Nephron progenitor cell (in vitro differentiated cells): ENCODE data around the gene SNX8.
A peak's percentile ranks its signal among the peaks of the same experiment; 100 is the strongest.

Experiments
- DNase-seq: peaks from one replicate; pipeline ENCODE4 v3.0.0; 2021
- H3K27ac Mint-ChIP-seq: 2 replicates; pipeline ENCODE4 v1.8.0; 2021; ENCODE audit warnings: mild to moderate bottlenecking, moderate library complexity, mixed read lengths
- H3K27me3 Mint-ChIP-seq: 2 replicates; pipeline ENCODE4 v1.8.0; 2021; ENCODE audit warnings: mild to moderate bottlenecking, low read depth, mixed read lengths; ENCODE audit not compliant: poor library complexity
- H3K36me3 Mint-ChIP-seq: 2 replicates; pipeline ENCODE4 v1.8.0; 2021; ENCODE audit warnings: low read depth, mixed read lengths
- H3K4me1 Mint-ChIP-seq: 2 replicates; pipeline ENCODE4 v1.8.0; 2021; ENCODE audit warnings: mixed read lengths
- H3K4me3 Mint-ChIP-seq: 2 replicates; pipeline ENCODE4 v1.8.0; 2021; ENCODE audit warnings: mild to moderate bottlenecking, moderate library complexity, mixed read lengths
- H3K9me3 Mint-ChIP-seq: 2 replicates; pipeline ENCODE4 v1.8.0; 2021; ENCODE audit warnings: mild to moderate bottlenecking, moderate library complexity, mixed read lengths
- TF ChIP-seq, protein P1 (sequence below): fragments of 200-600 bp; sonication (generic); IDR thresholded peaks from 2 replicates; pipeline ENCODE4 v1.5.0; 2021; ENCODE audit warnings: antibody characterized with exemption

The SNX8 gene

DNA sequence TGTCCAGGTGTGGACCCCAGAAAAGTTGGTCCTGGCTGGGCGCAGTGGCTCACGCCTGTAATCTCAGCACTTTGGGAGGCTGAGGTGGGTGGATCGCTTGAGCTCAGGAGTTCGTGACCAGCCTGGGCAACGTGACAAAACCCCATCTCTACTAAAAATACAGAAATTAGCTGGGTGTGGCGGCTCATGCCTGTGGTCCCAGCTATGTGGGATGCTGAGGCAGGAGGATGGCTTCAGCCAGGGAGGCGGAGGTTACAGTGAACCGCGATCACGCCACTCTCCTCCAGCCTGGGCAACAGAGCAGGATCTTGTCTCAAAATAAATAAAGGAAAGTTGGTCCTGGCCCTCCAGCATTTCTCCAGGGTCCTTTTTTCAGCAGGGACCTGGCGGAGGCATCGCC, 70.8 kb downstream of the SNX8 start:
- peaks cover 13% of the 10 kb centered on the region for H3K36me3 Mint-ChIP-seq
- DNase-seq, result no peak
- peaks cover 24% of the 10 kb centered on the region for H3K4me1 Mint-ChIP-seq
- peak overlapping the region; percentile 93 for H3K4me3 Mint-ChIP-seq
- peaks cover 3% of the 10 kb centered on the region for H3K27me3 Mint-ChIP-seq
- TF ChIP-seq, protein P1, sequence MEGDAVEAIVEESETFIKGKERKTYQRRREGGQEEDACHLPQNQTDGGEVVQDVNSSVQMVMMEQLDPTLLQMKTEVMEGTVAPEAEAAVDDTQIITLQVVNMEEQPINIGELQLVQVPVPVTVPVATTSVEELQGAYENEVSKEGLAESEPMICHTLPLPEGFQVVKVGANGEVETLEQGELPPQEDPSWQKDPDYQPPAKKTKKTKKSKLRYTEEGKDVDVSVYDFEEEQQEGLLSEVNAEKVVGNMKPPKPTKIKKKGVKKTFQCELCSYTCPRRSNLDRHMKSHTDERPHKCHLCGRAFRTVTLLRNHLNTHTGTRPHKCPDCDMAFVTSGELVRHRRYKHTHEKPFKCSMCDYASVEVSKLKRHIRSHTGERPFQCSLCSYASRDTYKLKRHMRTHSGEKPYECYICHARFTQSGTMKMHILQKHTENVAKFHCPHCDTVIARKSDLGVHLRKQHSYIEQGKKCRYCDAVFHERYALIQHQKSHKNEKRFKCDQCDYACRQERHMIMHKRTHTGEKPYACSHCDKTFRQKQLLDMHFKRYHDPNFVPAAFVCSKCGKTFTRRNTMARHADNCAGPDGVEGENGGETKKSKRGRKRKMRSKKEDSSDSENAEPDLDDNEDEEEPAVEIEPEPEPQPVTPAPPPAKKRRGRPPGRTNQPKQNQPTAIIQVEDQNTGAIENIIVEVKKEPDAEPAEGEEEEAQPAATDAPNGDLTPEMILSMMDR, result no peak
- no peak overlapping the region for H3K27ac Mint-ChIP-seq
- H3K9me3 Mint-ChIP-seq, result no peaks in the 10 kb centered on the region

DNA sequence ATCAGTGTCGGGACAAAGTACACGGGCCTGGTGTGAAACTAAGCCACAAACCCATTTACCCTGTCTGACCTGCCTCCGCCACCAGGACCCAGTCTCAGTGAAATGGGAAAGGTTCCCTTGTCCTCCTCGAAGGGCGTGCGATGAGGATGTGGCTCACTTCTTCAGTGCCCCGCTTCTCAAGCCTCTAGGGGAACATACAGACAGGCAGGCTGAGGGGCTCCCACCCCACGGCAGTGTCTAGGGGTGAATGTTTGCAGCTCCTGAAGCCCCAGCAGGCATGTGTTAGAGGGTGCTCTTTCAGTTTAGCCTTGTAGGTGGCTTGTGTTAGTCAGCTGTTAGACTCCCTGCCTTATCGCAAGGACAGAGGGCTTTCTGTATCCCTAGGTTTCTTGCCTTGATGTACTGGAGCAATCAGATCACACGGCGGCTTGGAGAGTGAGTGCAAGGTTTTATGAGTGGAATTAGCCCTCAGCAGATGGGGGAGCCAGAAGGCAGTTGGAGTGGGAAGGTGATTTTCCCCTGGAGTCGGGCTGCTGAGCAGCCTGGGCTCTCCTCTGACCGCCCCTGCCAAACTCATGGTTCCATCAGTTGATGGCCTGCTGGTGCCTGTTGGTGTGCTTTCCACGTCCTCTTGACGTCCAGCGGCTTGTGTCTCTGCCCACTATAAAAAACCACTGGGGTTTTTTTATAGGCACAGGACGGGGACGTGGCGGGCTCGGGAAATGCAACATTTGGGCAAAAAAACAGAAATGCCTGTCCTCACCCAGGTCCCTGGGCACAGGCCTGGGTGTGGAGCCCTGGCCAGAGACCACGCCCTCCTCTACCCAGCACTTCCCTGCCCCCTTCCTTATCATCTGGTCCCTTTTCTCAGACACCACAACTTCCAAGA, 71.5 kb downstream of the SNX8 start:
- DNase-seq, result peak; percentile 25
- H3K4me3 Mint-ChIP-seq, result peak overlapping the region; percentile 93
- peaks cover 3% of the 10 kb centered on the region for H3K27me3 Mint-ChIP-seq
- H3K9me3 Mint-ChIP-seq, result no peaks in the 10 kb centered on the region
- H3K27ac Mint-ChIP-seq, result peak overlapping the region; percentile 58
- TF ChIP-seq, protein P1, result no peak
- peaks cover 20% of the 10 kb centered on the region for H3K36me3 Mint-ChIP-seq
- H3K4me1 Mint-ChIP-seq, result peaks cover 24% of the 10 kb centered on the region

DNA sequence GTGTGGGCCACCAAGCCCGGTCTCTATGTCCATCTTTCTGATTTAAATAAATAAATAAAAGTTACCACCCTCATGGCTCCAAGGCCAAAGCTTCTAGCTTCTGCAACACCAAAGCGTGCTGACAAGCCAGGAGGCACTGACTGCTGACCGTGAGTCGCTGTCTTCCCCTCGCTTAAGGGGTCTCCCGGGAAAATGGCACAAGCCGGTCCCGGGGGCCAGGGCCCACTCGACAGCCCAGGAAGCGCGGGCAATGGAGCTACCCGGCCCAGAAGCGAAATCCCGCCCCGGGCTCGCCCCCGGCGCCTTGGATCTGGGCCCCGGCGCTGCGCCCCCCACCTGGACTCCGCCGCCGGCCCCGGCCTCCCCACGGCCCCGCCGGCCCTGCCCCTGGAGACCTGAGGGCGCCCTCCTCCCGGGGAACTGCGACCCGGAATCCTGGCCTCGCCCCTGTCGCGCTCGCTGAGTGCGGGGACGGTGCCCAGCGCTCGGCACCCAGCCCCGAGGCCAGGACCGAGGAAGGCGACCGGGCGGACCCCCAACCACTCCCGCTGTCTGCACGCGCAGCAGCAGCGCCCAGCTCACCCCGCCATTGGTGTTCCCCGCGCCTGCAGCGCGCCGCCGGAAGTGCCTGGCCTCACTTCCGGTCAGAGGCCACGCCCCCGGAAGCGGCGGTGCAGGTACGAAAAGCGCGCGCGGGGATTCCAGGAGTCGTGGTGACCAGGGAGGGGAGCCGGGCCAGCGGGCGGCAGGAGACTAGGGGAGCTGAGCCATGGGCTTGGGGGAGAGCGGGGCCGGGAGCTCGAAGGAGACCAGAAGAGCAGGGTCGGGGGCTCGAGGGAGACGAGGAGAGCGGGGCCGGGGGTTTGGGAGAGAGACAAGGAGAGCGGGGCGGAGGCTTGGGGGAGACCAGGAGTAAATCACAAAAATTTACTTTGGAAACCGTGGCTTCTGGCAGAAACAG, 72.4 kb downstream of the SNX8 start, which contains the start of the genes MRM2 and NUDT1:
Gene MRM2, minus strand, starts transcription at position 626 of the 961 bp plus-strand sequence. Its CDS starts 36 bp downstream, at position 590.
Gene NUDT1, plus strand, starts transcription at position 647 of the 961 bp plus-strand sequence. CDS start 2,349 bp downstream, outside the sequence.
- H3K9me3 Mint-ChIP-seq, result no peaks in the 10 kb centered on the region

DNA sequence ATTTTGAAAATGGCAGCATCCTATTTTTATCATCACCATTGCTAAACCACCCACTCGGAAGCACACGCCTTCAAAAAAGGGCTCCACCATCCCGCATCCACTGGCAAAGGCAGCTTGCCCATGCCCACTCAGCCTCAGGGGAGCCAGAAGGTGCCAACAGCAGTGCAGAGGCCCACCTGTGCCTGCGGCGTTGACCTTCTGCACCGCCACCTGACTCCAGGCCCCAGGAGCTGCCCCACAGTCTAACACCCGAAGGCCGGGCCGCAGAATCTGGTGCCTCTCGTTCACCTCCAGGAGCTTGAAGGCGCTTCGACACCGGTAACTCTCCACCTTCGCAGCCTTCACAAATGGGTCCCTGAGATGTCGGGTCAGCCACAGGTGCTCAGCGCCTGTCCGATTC, 75.0 kb downstream of the SNX8 start:
- Mint-ChIP-seq H3K4me1 (peaks cover 19% of the 10 kb centered on the region), H3K36me3 (peaks cover 48% of the 10 kb centered on the region), H3K27ac (no peak overlapping the region), H3K9me3 (no peaks in the 10 kb centered on the region), H3K4me3 (no peak overlapping the region), H3K27me3 (no peaks in the 10 kb centered on the region)
- TF ChIP-seq, protein P1, result no peak
- no peak for DNase-seq

More for the DNA sequence above, 72.4 kb downstream of the SNX8 start, which contains the start of the genes MRM2 and NUDT1:
- Mint-ChIP-seq H3K4me1 (peaks cover 24% of the 10 kb centered on the region), H3K27ac (peak within 1 kb of the TSS; percentile 58), H3K4me3 (peak within 1 kb of the TSS; percentile 93), H3K27me3 (peaks cover 3% of the 10 kb centered on the region), H3K36me3 (peaks cover 29% of the 10 kb centered on the region)
- peak; percentile 93 for DNase-seq
- TF ChIP-seq, protein P1, result no peak

DNA sequence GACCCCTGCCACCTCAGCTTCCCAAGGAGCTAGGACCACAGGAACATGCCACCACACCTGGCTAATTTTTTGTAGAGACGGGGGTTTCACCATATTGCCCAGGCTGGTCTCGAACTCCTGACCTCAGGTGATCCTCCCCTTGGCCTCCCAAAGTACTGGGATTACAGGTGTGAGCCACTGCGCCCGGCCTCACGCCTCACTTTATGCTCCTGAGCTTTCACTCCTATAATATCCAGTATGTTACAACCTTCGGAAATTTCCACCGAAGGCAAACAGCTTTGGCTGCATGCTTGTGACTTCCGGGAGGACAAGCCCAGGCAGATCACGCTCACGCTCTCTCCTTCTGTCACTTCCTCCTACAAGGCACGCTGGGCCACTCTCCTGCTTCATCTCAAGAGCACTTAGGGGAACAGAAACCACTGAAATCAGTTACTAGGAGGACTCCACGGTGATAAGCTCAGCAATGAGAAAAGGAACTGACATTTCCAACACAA, 77.1 kb downstream of the SNX8 start:
- Mint-ChIP-seq H3K9me3 (no peaks in the 10 kb centered on the region), H3K27ac (peak overlapping the region; percentile 54), H3K36me3 (peaks cover 49% of the 10 kb centered on the region), H3K4me1 (peaks cover 15% of the 10 kb centered on the region), H3K27me3 (no peaks in the 10 kb centered on the region), H3K4me3 (no peak overlapping the region)
- no peak for DNase-seq
- TF ChIP-seq, protein P1, result no peak
